Stomach (tissue), 4 donors: Measurements from ENCODE around the gene SCARB2.

ENCODE experiments used
- EP300 ChIP-seq: sonication (generic); formaldehyde crosslinking; IDR thresholded peaks from one replicate; pipeline ENCODE4 v1.6.1; 2017; ENCODE audit warnings: antibody characterized with exemption
- POLR2A ChIP-seq, 4 donors: fragments of 450-650 bp; IDR thresholded peaks; one replicate each; pipeline ENCODE4 v1.6.1; 2016; ENCODE audit warnings: antibody characterized with exemption in 4 of 4, control low read depth in 2 of 4, mild to moderate bottlenecking in 1 of 4, moderate library complexity in 1 of 4
- POLR2AphosphoS5 ChIP-seq, 3 donors: sonication (generic); formaldehyde crosslinking; IDR thresholded peaks; one replicate each; pipeline ENCODE4 v1.6.1; 2016; ENCODE audit warnings: antibody characterized with exemption in 3 of 3
- TF ChIP-seq, protein P1 (sequence below), 7 experiments: fragments of 450-650 bp in 4 of 7; fragments of 200-600 bp in 3 of 7; sonication (generic) in 3 of 7; IDR thresholded peaks; one replicate each; pipeline ENCODE4 v1.5.1; 2016 to 2019; ENCODE audit warnings: antibody characterized with exemption in 7 of 7, control low read depth in 2 of 7, mild to moderate bottlenecking in 1 of 7

DNA sequence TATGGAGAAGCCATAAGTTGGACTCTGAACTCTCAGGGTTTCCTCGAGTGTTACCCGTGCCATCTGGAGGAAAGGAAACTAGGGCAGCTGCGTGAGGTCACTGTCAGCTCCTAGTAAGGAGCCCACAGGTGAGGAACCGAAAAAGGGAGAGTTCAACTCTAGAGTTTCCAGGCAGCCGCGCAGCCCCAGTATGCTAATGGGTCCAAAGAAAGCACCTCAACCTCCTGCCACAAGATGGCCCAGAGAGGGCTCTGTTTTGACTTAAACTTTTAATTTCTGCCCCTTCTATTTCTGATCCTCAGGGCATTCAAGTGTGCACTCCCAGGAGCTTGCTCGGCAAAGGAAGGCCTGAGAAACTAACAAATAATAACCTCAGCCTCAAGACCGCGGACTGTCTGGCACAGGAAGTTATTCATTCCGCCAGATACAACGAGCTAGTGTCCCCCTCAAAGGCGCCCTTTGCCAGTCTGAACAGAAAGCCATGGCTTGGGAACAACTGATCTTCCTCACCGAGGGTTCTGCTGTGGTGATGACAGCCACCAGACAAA lies 13.9 kb downstream of the SCARB2 start:
- TF ChIP-seq, protein P1, sequence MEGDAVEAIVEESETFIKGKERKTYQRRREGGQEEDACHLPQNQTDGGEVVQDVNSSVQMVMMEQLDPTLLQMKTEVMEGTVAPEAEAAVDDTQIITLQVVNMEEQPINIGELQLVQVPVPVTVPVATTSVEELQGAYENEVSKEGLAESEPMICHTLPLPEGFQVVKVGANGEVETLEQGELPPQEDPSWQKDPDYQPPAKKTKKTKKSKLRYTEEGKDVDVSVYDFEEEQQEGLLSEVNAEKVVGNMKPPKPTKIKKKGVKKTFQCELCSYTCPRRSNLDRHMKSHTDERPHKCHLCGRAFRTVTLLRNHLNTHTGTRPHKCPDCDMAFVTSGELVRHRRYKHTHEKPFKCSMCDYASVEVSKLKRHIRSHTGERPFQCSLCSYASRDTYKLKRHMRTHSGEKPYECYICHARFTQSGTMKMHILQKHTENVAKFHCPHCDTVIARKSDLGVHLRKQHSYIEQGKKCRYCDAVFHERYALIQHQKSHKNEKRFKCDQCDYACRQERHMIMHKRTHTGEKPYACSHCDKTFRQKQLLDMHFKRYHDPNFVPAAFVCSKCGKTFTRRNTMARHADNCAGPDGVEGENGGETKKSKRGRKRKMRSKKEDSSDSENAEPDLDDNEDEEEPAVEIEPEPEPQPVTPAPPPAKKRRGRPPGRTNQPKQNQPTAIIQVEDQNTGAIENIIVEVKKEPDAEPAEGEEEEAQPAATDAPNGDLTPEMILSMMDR (IDR thresholded peaks at IDR 0.05), result no peak
- TF ChIP-seq POLR2AphosphoS5 (IDR thresholded peaks at IDR 0.05) (no peak), POLR2A (IDR thresholded peaks at IDR 0.05) (no peak), EP300 (no peak)
